ENCODE results near the gene NCKAP5. TPM values are rescaled to one million over a fixed set of nuclear protein-coding genes. Genes with fewer than 3 reads are reported as not detected.

Gene NCKAP5
- total RNA-seq, 2 experiments from 2014 or later, result not detected

DNA sequence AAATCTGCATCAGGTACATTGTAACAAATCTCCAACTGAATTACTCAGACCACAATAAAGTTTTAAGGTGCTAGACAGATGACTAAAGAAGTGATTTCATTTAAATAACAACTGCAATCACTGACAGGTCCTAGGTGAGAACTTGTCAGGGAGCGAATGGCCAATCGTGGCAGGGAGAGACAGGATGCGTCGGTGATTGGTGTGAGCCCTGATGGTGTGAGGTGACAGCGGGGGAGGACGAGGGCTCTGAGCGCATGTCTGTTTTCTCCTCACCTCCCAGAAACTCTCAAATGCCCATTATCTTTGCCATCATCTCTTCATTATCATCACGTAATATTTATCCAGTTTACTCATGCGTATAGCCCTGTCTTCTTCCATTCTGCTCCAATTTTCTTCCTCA lies 690.3 kb downstream of the NCKAP5 start:
- CTCF ChIA-PET, result no interaction called here

DNA sequence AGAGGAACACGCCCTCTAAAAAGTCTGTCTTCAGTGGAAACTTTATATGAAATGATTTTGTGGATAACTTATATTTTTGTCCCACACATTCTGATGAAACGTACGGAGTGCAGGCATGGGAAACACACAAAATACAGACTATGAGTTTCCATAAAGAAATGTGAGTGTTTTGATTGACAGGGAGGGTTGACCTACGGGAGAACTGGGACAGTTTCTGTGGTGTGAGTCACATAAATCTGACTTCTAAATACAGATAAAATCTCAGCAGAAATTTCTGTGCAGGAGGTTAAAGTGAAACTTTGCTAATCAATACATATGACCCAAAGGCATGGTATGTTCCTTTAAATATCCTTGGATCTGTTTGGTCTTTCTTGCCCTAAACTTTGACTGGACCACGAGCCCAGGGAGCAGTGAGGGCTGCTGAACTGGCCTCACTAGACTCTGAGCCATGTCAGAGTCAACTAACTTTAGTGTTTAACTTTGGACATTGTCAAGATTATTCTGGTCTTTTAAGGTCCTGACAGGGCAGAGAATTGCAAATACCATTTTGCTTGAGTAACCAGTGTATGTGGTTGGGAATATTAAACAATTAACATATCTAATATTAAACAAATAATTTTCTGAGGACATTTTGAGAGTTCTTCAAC lies 691.4 kb downstream of the NCKAP5 start:
- CTCF ChIA-PET, result no interaction called here
- POLR2A ChIA-PET, result no interaction called here

More for the DNA sequence above, 690.3 kb downstream of the NCKAP5 start:
- POLR2A ChIA-PET, result no interaction called here

GRCh38 chr2:132875193-132875592 lies 693.1 kb downstream of the NCKAP5 start:
- ChIA-PET CTCF (no interaction called here), POLR2A (no interaction called here)

- POLR2A ChIA-PET, result no interaction called here
- CTCF ChIA-PET, result no interaction called here
Observed at GRCh38 chr2:132873738-132874137, 694.5 kb downstream of the NCKAP5 start.

GRCh38 chr2:132871831-132872230 lies 696.4 kb downstream of the NCKAP5 start:
- ChIA-PET CTCF (no interaction called here), POLR2A (no interaction called here)

GRCh38 chr2:132863961-132864360 lies 704.3 kb downstream of the NCKAP5 start:
- ChIA-PET CTCF (no interaction called here), POLR2A (no interaction called here)

DNA sequence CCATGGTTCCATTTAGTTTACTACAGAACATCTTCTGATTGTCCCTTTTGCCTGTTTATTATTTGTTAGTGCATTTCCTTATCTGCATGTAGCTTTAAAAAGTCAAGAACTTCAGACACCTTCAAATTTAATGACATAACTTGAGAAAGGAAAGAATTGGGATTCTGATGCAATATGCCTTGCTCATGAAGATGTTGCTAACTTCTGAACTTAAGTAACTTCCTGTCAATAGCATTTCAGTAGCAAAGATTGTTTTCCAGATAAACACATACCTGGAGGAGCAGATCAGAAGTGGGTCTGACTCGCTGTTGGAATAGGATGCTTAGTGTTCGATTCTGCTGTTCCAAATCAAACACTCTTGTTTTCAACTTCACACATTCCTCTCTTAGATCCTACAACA lies 708.0 kb downstream of the NCKAP5 start:
- ChIA-PET POLR2A (no interaction called here), CTCF (no interaction called here)

- ChIA-PET POLR2A (no interaction called here), CTCF (no interaction called here)
Observed at GRCh38 chr2:132859590-132859989, 708.7 kb downstream of the NCKAP5 start.

GRCh38 chr2:132857319-132857718 lies 710.9 kb downstream of the NCKAP5 start:
- ChIA-PET POLR2A (no interaction called here), CTCF (no interaction called here)

GRCh38 chr2:132850688-132851087 lies 717.6 kb downstream of the NCKAP5 start:
- POLR2A ChIA-PET, result no interaction called here
- CTCF ChIA-PET, result no interaction called here

DNA sequence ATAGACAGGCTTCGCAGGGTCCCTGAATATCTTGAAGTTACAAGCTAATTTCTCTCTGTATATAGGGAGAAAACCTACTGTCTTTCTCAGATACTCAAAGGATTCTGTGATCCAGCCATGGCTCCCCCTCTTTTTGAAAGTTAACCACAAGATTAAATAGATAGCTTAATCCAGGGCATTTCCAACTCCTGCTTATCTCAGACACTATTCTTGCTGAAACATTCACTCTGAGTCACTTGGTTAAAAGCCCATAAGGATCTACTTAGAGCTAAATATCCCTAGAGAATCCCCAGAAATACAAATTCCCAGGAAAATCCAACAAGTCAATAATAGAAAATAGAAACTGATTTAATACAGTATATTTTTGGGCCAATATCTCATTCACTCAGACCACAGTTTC lies 719.1 kb downstream of the NCKAP5 start:
- CTCF ChIA-PET, result no interaction called here
- POLR2A ChIA-PET, result no interaction called here

GRCh38 chr2:132845339-132845738 lies 722.9 kb downstream of the NCKAP5 start:
- ChIA-PET CTCF (no interaction called here), POLR2A (no interaction called here)

DNA sequence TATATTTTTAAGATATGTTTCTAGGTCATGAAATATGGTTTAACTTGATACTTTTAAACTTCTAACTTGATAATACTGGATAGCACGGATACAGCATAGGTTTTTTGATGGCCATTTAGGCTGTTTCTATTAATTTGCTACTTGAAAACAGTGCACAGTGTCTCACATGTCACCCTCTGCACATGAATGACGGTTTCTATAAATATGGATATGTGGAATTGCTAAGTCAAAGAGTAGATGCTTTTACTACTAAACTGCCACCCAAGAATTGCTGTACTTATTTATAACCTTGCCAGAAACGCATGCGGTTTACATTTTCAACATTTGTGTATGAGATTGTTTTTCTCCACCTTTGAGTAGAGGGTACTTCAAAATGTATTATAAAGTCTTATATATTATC lies 723.7 kb downstream of the NCKAP5 start:
- ChIA-PET CTCF (no interaction called here), POLR2A (no interaction called here)

DNA sequence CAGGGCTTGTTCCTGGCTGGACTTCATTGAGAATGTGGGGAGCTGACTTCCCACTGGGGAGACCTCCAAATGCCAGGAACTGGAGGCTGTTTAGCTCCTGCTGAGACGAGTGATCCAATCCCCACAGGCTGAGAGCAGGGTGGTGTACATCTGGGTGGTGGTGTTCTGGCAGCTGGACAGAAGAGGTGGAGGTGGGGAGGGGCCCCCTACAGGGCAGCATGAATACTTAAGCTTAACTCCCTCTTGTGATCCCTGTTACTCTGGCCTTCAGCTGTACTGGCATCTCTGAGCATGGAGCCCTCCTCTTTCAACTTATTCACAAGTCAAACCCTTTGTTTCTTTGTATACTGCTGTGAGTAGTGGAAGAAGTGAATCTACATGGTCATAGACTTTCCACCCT lies 730.5 kb downstream of the NCKAP5 start:
- ChIA-PET POLR2A (no interaction called here), CTCF (no interaction called here)

- ChIA-PET CTCF (no interaction called here), POLR2A (interaction anchor here (0.7 kb wide), 1 partner anchor 161 kb away, joined by 3 read pairs; no protein-coding TSS in a partner anchor)
Observed at GRCh38 chr2:132830321-132830827, 737.9 kb downstream of the NCKAP5 start.

DNA sequence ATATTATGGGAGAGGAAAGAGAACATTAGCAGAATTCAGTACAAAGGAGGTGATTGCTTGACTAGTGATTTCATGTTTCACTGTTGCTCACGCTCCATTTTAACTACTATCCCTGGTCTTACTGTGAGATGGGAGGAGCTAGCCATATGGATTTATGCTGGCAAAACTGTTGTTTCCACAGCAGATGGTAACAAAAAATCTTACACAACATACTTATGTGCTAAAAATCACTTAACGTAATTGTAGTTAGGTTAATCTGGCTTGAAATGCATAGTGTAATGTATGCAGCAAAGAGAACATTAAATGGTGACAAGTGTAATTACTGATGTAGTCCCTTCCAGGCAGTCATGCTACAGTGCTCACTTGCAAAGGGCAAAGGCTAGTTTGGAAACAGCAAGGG lies 742.7 kb downstream of the NCKAP5 start:
- ChIA-PET POLR2A (no interaction called here), CTCF (no interaction called here)

GRCh38 chr2:132824716-132825115 lies 743.5 kb downstream of the NCKAP5 start:
- CTCF ChIA-PET, result no interaction called here

GRCh38 chr2:132816234-132816633 lies 752.0 kb downstream of the NCKAP5 start:
- CTCF ChIA-PET, result no interaction called here
- POLR2A ChIA-PET, result no interaction called here

More at GRCh38 chr2:132824716-132825115, 743.5 kb downstream of the NCKAP5 start:
- POLR2A ChIA-PET, result no interaction called here

DNA sequence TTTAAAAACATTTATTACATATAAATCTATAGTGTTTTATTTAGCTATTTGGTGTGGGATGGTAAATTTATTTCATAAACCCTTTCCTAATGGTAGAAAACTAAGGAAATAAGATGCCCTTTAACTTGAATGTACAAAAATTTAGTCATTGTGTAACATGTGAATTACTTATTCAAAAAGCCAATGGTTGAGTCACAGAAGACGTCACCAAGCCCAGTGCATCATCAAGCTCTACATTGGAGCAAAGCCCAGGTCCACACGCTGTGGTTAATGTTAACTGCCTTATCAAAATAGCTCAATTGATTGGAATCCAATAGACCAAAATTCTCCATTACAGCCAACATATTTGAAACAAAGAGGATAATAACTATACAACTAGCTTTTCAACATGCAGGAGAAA lies 752.7 kb downstream of the NCKAP5 start:
- CTCF ChIA-PET, result no interaction called here
- POLR2A ChIA-PET, result no interaction called here

DNA sequence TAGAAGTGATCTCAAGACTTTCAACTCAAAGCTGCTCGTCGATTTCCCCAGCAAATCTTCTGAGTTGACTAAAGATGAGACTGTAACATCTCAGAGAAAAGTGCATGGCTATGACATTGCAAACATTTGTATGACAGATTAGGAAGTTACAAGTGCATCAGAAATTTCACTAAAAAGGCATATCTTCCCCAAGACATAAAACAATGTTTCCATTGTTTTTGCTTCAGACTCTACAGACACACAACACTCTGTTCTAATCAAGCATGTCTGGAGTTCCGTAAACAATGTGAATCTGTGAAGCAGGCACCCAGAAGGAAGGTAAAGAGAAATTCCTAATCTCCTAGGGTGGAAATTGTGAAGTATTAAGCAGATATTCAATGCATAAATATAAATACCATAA lies 753.6 kb downstream of the NCKAP5 start:
- ChIA-PET CTCF (no interaction called here), POLR2A (no interaction called here)

DNA sequence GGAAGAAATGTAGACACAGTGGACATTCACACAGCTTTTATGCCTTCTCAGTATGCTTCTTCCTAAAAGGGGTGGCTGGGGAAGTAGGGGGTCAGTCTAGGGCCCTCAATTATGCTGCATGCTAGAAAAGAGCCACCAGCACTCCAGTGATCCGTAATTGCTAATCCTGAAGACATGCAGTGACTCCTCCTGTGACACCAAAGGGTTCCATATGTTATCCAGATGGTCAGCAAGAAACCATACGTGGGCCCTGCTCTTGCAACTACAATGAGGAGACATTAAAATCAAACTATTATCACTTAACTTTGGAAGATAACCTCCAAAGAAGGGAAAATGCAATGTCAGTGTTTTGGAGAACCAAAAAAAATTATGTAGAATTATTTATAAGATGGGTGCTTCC lies 754.8 kb downstream of the NCKAP5 start:
- ChIA-PET CTCF (no interaction called here), POLR2A (no interaction called here)

DNA sequence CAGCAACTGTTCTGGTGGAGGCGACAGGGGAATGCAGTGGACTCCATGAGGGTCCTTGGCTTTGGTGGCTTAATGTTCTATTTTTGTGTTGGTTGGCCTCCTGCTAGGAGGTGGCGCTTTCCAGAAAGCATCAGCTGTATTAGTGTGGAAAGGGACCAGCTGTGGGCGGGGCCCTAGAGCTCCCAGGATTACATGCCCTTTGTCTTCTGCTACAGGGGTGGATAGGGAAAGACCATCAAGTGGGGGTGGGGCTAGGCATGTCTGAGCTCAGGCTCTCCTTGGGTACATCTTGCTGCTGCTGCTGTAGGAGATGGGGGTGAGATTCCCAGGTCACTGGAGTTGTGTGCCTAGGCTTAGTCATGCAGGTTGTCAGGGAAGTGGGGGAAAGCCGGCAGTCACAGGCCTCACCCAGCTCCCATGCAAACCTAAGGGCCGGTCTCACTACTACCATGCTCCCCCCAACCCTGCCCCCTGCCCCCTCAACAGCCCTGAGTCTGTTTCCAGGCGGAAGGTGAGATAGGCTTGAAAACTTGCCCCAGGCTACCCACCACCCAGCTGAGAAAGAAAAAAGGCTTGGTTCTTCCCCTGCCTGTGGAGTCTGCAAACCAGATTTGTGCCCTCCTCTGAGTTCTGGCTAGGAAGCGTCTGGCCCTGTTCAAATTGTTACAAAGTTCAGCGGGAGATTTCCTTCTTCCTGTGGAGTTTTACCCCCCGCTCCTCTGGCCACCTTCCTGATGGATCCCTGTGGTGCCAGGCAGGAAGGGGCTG lies 756.9 kb downstream of the NCKAP5 start:
- ChIA-PET CTCF (no interaction called here), POLR2A (no interaction called here)
